GM10266 (cell line): ENCODE results near the gene TIMM44.

Experiments
- DNase-seq: peaks from one replicate; pipeline ENCODE4 v3.0.0; 2012; ENCODE audit errors: extremely low spot score
- CTCF ChIP-seq: IDR thresholded peaks from 2 replicates; pipeline ENCODE4 v1.5.1; 2012; ENCODE audit warnings: mild to moderate bottlenecking, low read depth; ENCODE audit not compliant: control insufficient read depth, insufficient read depth; ENCODE audit errors: missing control alignments

Gene TIMM44

GRCh38 chr19:7941895-7942596 is 1.4 kb downstream of the TIMM44 start:
- no peak for DNase-seq
- no peak for TF ChIP-seq CTCF

GRCh38 chr19:7940841-7941240 is 2.6 kb downstream of the TIMM44 start:
- no peak for DNase-seq
- TF ChIP-seq CTCF: no peak

DNA sequence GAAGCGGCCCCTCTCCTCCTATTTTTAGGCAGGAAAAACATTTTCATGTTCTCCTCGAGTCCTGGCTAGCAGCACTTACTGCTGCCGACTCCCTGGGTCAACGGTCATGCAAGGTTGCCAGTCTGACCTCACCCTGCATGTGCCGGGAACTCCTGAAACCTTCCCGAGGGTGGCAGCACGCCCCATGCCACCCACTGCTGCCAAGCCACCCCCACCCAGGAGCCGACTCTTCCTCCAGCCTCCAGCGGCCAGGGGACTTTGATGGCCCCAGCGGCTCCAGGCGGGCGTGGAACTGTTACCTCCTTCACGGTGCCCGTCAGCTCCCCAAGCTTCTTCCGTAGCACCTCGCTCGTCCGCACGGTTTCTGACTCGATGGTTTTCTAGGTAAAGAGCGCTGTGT is 8.7 kb downstream of the TIMM44 start:
- DNase-seq: no peak
- no peak for TF ChIP-seq CTCF

GRCh38 chr19:7933828-7934725 is 9.4 kb downstream of the TIMM44 start:
- TF ChIP-seq CTCF: no peak
- no peak for DNase-seq

DNA sequence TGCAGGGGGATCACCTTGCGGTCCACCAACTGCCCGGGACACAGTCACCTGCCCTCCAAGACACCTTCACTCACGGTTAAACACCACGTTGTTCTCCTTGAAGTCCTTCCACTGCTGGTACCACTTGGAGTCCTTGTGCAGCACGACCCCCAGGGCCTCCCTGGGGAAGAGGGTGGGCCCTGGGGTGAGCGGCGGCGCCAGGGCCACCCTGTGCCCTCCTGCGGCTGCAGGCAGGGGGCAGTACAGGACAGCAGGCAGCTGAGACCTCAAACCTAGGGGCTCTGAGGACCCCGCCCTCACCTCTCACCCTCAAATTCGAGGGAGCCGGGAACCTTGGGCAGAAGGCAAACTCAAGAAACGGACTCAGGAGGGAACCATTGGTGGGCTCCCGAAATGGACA is 10.1 kb downstream of the TIMM44 start:
- no peak for DNase-seq
- peak; percentile 5 for TF ChIP-seq CTCF

- TF ChIP-seq CTCF: no peak
- no peak for DNase-seq
Measured at GRCh38 chr19:7932930-7933300, 10.6 kb downstream of the TIMM44 start.

- no peak for DNase-seq
- TF ChIP-seq CTCF: no peak
Measured at GRCh38 chr19:7932276-7932929, 11.1 kb downstream of the TIMM44 start.
